MM.1S (cell line): ENCODE results near the gene MRPS27.

Source experiments
- DNase-seq: peaks from one replicate; pipeline ENCODE4 v3.0.0-alpha.2; 2015
- H2AFZ ChIP-seq: fragments of 300-600 bp; sonication (generic); 2 replicates; pipeline ENCODE4 v1.6.0; 2016; ENCODE audit warnings: antibody characterized with exemption, low read length
- H3F3A ChIP-seq: fragments of 300-600 bp; sonication (generic); 2 replicates; pipeline ENCODE4 v1.6.1; 2016; ENCODE audit warnings: mild to moderate bottlenecking, antibody characterized with exemption, low read length, moderate library complexity, mixed read lengths; ENCODE audit not compliant: insufficient read depth
- H3K27ac ChIP-seq: fragments of 300-600 bp; sonication (generic); 2 replicates; pipeline ENCODE4 v1.5.1; 2016; ENCODE audit warnings: mild to moderate bottlenecking, low read length
- H3K27me3 ChIP-seq: fragments of 300-600 bp; sonication (generic); replicated peaks from 2 replicates; pipeline ENCODE4 v1.6.0; 2016; ENCODE audit warnings: low read length; ENCODE audit not compliant: insufficient read depth
- H3K36me3 ChIP-seq: fragments of 300-600 bp; sonication (generic); replicated peaks from 2 replicates; pipeline ENCODE4 v1.6.1; 2016; ENCODE audit warnings: mild to moderate bottlenecking, low read length, mixed read lengths; ENCODE audit not compliant: insufficient read depth
- H3K4me1 ChIP-seq: fragments of 300-600 bp; sonication (generic); 2 replicates; pipeline ENCODE4 v1.6.1; 2016; ENCODE audit warnings: low read length, mixed read lengths
- H3K4me2 ChIP-seq: fragments of 300-600 bp; sonication (generic); 2 replicates; pipeline ENCODE4 v1.6.0; 2016; ENCODE audit warnings: low read depth, low read length
- H3K4me3 ChIP-seq: fragments of 300-600 bp; sonication (generic); 2 replicates; pipeline ENCODE4 v1.5.1; 2016; ENCODE audit warnings: low read length, mixed read lengths
- H3K79me2 ChIP-seq: fragments of 300-600 bp; sonication (generic); 2 replicates; pipeline ENCODE4 v1.6.1; 2016; ENCODE audit warnings: mixed run types, low read length, mixed read lengths
- H3K9ac ChIP-seq: fragments of 300-600 bp; sonication (generic); 2 replicates; pipeline ENCODE4 v1.6.1; 2016; ENCODE audit warnings: low read length, mixed read lengths
- H3K9me2 ChIP-seq: fragments of 300-600 bp; sonication (generic); replicated peaks from 2 replicates; pipeline ENCODE4 v1.6.1; 2016; ENCODE audit warnings: mild to moderate bottlenecking, low read length, mixed read lengths; ENCODE audit not compliant: insufficient read depth
- H3K9me3 ChIP-seq: fragments of 300-600 bp; sonication (generic); replicated peaks from 2 replicates; pipeline ENCODE4 v1.6.1; 2016; ENCODE audit warnings: mild to moderate bottlenecking, low read length, mixed read lengths; ENCODE audit not compliant: insufficient read depth
- H4K20me1 ChIP-seq: fragments of 300-600 bp; sonication (generic); 2 replicates; pipeline ENCODE4 v1.6.1; 2016; ENCODE audit warnings: mild to moderate bottlenecking, low read length, moderate library complexity, mixed read lengths; ENCODE audit not compliant: insufficient read depth
- CTCF ChIP-seq: fragments of 300-600 bp; sonication (generic); IDR thresholded peaks from 2 replicates; pipeline ENCODE4 v1.5.1; 2016; ENCODE audit warnings: antibody characterized with exemption, low read length, mixed read lengths
- EZH2 ChIP-seq: fragments of 300-600 bp; sonication (generic); optimal IDR thresholded peaks from 2 replicates; pipeline ENCODE3; 2017; ENCODE audit warnings: low read depth, mild to moderate bottlenecking, antibody characterized with exemption, low read length, mixed read lengths
- EZH2phosphoT487 ChIP-seq: fragments of 300-600 bp; sonication (generic); IDR thresholded peaks from 2 replicates; pipeline ENCODE4 v1.6.1; 2018; ENCODE audit warnings: antibody characterized with exemption, low read length

MRPS27 gene

GRCh38 chr5:72241346-72242003 lies 78.6 kb downstream of the MRPS27 start:
- Histone ChIP-seq H3K9me3 (no peaks in the 10 kb centered on the region), H2AFZ (no peak overlapping the region), H3K36me3 (no peaks in the 10 kb centered on the region), H3K27ac (no peak overlapping the region), H3K4me3 (no peak overlapping the region), H3K79me2 (peaks cover 5% of the 10 kb centered on the region; the same call in 1 of the 2 replicates), H3K27me3 (no peaks in the 10 kb centered on the region), H4K20me1 (0 out of 2 replicates have a peak, but pooled peaks cover 6% of the 10 kb centered on the region), H3K9ac (no peak overlapping the region), H3F3A (no peaks in the 10 kb centered on the region), H3K9me2 (no peaks in the 10 kb centered on the region), H3K4me2 (no peak overlapping the region), H3K4me1 (peaks cover 16% of the 10 kb centered on the region)
- no peak for DNase-seq
- TF ChIP-seq EZH2 (no peak), CTCF (no peak), EZH2phosphoT487 (no peak)

GRCh38 chr5:72238712-72239445 lies 81.2 kb downstream of the MRPS27 start:
- no peak for TF ChIP-seq EZH2phosphoT487
- TF ChIP-seq CTCF, result no peak
- no peak for TF ChIP-seq EZH2
- Histone ChIP-seq H3K27ac (no peak overlapping the region), H3K9me2 (no peaks in the 10 kb centered on the region), H3K36me3 (0 out of 2 replicates have a peak, but pooled peaks cover 3% of the 10 kb centered on the region), H3K4me2 (no peak overlapping the region), H3K4me1 (no peaks in the 10 kb centered on the region), H2AFZ (no peak overlapping the region), H3K9me3 (no peaks in the 10 kb centered on the region), H3K4me3 (no peak overlapping the region), H3K27me3 (no peaks in the 10 kb centered on the region), H3F3A (no peaks in the 10 kb centered on the region), H4K20me1 (no peaks in the 10 kb centered on the region), H3K79me2 (peaks cover 5% of the 10 kb centered on the region; the same call in 1 of the 2 replicates), H3K9ac (no peak overlapping the region)
- DNase-seq, result no peak

DNA sequence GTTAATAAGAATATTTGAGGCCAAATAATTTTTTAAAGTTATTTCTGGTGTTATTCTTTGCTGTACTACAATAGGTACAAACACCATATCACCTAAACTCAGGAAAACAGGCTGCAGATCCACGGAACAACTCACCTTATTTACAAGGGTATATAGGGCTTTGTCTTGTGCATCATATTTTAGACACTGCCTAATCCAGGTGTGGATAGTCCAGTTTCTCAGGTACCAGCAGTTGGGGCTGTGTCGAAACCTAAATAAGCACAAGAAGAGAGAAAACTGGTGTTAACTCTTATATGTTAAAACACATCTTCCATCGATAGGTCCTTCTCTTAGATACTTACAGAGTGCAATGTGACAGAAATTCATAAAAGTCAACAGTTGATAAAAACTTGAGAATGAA lies 82.2 kb downstream of the MRPS27 start:
- Histone ChIP-seq H3K79me2 (peaks cover 3% of the 10 kb centered on the region; the same call in 1 of the 2 replicates), H3K9ac (no peak overlapping the region), H3K4me2 (no peak overlapping the region), H2AFZ (no peak overlapping the region), H3K9me2 (no peaks in the 10 kb centered on the region), H3K27me3 (no peaks in the 10 kb centered on the region), H3K27ac (no peak overlapping the region), H3F3A (no peaks in the 10 kb centered on the region), H3K4me3 (no peak overlapping the region), H3K36me3 (0 out of 2 replicates have a peak, but pooled peaks cover 3% of the 10 kb centered on the region), H4K20me1 (no peaks in the 10 kb centered on the region), H3K4me1 (no peaks in the 10 kb centered on the region), H3K9me3 (no peaks in the 10 kb centered on the region)
- no peak for DNase-seq
- no peak for TF ChIP-seq CTCF
- no peak for TF ChIP-seq EZH2
- TF ChIP-seq EZH2phosphoT487, result no peak
